Spleen (tissue), 7 donors: ENCODE measurements around the gene RBMS2.

Experiments
- CTCF ChIP-seq, 11 experiments: fragments of 200-600 bp in 7 of 11; fragments of 450-650 bp in 4 of 11; sonication (generic) in 4 of 11; IDR thresholded peaks in 8 of 11; conservative IDR thresholded peaks in 3 of 11; 1 replicate in 7 of 11; 2 replicates in 4 of 11; pipeline versions ENCODE4 v1.4.0 to v1.8.0; 2016 to 2021; ENCODE audit warnings: antibody characterized with exemption in 11 of 11, inconsistent platforms in 4 of 11, mild to moderate bottlenecking in 1 of 11
- POLR2AphosphoS5 ChIP-seq, 3 donors: sonication (generic); formaldehyde crosslinking; IDR thresholded peaks; one replicate each; pipeline ENCODE4 v1.5.1; 2017; ENCODE audit warnings: antibody characterized with exemption in 3 of 3
- donor health status: DM: no; HTN: no; CAD: no; lungs with moderate emphysema.
- donor health status: DM: no; HTN: no; CAD: no.
- donor health status: DM: no; HTN: no; CAD: no.

DNA sequence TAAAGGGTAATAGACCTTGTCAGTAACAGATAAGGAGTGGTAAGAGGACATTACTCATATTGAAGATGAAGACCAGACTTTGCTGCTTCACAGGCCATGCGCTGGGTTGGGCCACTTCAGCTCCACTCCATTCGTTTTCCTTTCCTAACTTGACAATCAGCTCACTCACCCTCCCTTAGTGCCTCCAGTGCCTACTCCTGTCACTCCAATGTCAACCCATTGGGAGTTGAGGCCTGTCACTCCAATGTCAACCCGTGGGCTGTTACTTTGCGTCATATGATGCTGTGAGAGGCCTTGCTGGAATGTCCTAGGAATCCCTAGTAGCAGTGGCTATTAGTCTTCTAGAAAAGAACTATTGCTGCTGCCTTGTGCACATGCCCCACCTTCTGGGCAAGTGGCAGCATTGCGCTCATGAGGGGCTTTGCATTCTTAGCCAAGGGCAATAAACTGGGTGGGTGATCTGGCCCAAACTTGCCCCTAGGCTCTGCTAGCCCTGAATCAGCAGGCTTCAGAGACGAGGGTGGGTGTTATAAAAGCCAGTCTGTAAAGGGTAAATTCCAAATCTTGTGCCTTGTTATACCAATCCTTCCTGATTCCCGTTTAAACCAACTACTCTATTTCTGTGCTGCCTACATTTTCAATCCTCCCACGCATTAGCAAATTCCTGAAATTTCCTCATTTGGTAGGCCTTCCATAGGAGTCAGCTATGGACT lies 72.4 kb downstream of the RBMS2 start:
- TF ChIP-seq CTCF (IDR thresholded peaks at IDR 0.05 in 8 of 11, conservative IDR thresholded peaks at IDR 0.05 in 3 of 11): peak in 10 of 11 experiments; percentile 62 to 87 (median 78)
- TF ChIP-seq POLR2AphosphoS5 (IDR thresholded peaks at IDR 0.05): peak in 2 of 3 donors; percentile 38 to 63
